Measurements from ENCODE around the gene MED12L. TPM values are rescaled to one million over a fixed set of nuclear protein-coding genes. Genes with fewer than 3 reads are reported as not detected.

Gene MED12L
- total and polyA plus RNA-seq, 4 experiments from 2014 or later = 0.35 to 0.78 TPM; not detected in 2

GRCh38 chr3:151278230-151278629, 192.8 kb downstream of the MED12L start, which contains the start of gene P2RY14:
Gene P2RY14, minus strand, starts transcription at chr3:151278542. Its CDS starts 64,226 bp downstream, at chr3:151214316.
- intact Hi-C loops (cut with micrococcal nuclease) = loop anchor here (1.0 kb wide), 1 partner anchor 51 kb away; no protein-coding TSS in a partner anchor
- peaks cover 43% of the 10 kb centered on the region for H3K4me1 ChIP-seq (ENCODE audit: insufficient read depth, low read length)
- no peaks in the 10 kb centered on the region for H3K27me3 Mint-ChIP-seq
- H3K36me3 ChIP-seq (ENCODE audit: insufficient read depth, low read length) = no peaks in the 10 kb centered on the region
- H3K27ac Mint-ChIP-seq = peak within 1 kb of the TSS; percentile 89 to 96 (median 93)
- POLR2A ChIA-PET (ENCODE audit: partially characterized antibody) = interaction anchor here (0.7 to 2.2 kb wide), 11 partner anchors 9 to 515 kb away, joined by 3 to 10 read pairs (median 4); partner anchors contain the start of genes GPR171 and SIAH2
- peaks cover 26 to 61% (median 41%) of the 10 kb centered on the region in 4 donors for H3K4me1 Mint-ChIP-seq
- H3K4me3 ChIP-seq (ENCODE audit: low read length in 2 of 2) = no peak within 1 kb of the TSS
- no peaks in the 10 kb centered on the region for H3K9me3 Mint-ChIP-seq
- no peaks in the 10 kb centered on the region for H3K36me3 Mint-ChIP-seq
- H3K27me3 ChIP-seq (ENCODE audit: insufficient read depth, low read length) = no peaks in the 10 kb centered on the region
- peak within 1 kb of the TSS; percentile 18 for H3K27ac ChIP-seq (ENCODE audit: low read depth, low read length)
- H3K9me3 ChIP-seq (ENCODE audit: control insufficient read depth in 1 of 2, low read length in 2 of 2) = no peaks in the 10 kb centered on the region
- peak in 2 of 5 donors; percentile 6 to 9 for DNase-seq
- peak within 1 kb of the TSS; percentile 27 to 69 (median 55) for H3K4me3 Mint-ChIP-seq
- CTCF ChIA-PET (ENCODE audit: partially characterized antibody) = interaction anchor here (0.9 to 9.5 kb wide), 15 partner anchors 8 to 135 kb away, joined by 3 to 221 read pairs (median 6); partner anchors contain the start of gene GPR171

GRCh38 chr3:151281671-151282324, 196.3 kb downstream of the MED12L start:
- CTCF ChIA-PET (ENCODE audit: partially characterized antibody) = interaction anchor here (0.7 to 9.5 kb wide), 19 partner anchors 11 to 125 kb away, joined by 3 to 221 read pairs (median 5); no protein-coding TSS in a partner anchor
- no peak overlapping the region for H3K27ac Mint-ChIP-seq

GRCh38 chr3:151282921-151283320, 197.5 kb downstream of the MED12L start:
- no peak overlapping the region for H3K4me3 ChIP-seq (ENCODE audit: low read length in 2 of 2)
- no peaks in the 10 kb centered on the region for H3K36me3 ChIP-seq (ENCODE audit: insufficient read depth, low read length)
- H3K36me3 Mint-ChIP-seq = no peaks in the 10 kb centered on the region
- peaks cover 20 to 36% (median 25%) of the 10 kb centered on the region in 4 donors for H3K4me1 Mint-ChIP-seq
- intact Hi-C loops (cut with micrococcal nuclease) = loop anchor here (1.0 to 10.0 kb wide), 8 partner anchors 56 to 632 kb away; no protein-coding TSS in a partner anchor
- H3K4me3 Mint-ChIP-seq = no peak overlapping the region
- H3K9me3 Mint-ChIP-seq = peaks cover 0 to 1% (median 0%) of the 10 kb centered on the region in 8 donors
- peaks cover 27% of the 10 kb centered on the region for H3K4me1 ChIP-seq (ENCODE audit: insufficient read depth, low read length)
- no peaks in the 10 kb centered on the region for H3K27me3 Mint-ChIP-seq
- CTCF ChIA-PET (ENCODE audit: partially characterized antibody) = interaction anchor here (0.9 to 9.5 kb wide), 16 partner anchors 15 to 127 kb away, joined by 3 to 221 read pairs (median 6); no protein-coding TSS in a partner anchor
- H3K9me3 ChIP-seq (ENCODE audit: control insufficient read depth in 1 of 2, low read length in 2 of 2) = no peaks in the 10 kb centered on the region
- peak overlapping the region in 6 of 7 donors; percentile 25 to 90 (median 77) for H3K27ac Mint-ChIP-seq
- peak in 4 of 5 donors; percentile 64 to 71 (median 68) for DNase-seq
- no peak overlapping the region for H3K27ac ChIP-seq (ENCODE audit: low read depth, low read length)
- POLR2A ChIA-PET (ENCODE audit: partially characterized antibody) = interaction anchor here (1.4 kb wide), 1 partner anchor 55 kb away, joined by 4 read pairs; no protein-coding TSS in a partner anchor
- H3K27me3 ChIP-seq (ENCODE audit: insufficient read depth, low read length) = no peaks in the 10 kb centered on the region

More at GRCh38 chr3:151281671-151282324, 196.3 kb downstream of the MED12L start:
- no peaks in the 10 kb centered on the region for H3K36me3 ChIP-seq (ENCODE audit: insufficient read depth, low read length)
- no peak overlapping the region for H3K4me3 Mint-ChIP-seq
- POLR2A ChIA-PET (ENCODE audit: partially characterized antibody) = interaction anchor here (1.4 to 1.7 kb wide), 2 partner anchors 54 to 113 kb away, joined by 4 read pairs; no protein-coding TSS in a partner anchor
- no peak overlapping the region for H3K4me3 ChIP-seq (ENCODE audit: low read length in 2 of 2)
- H3K27ac ChIP-seq (ENCODE audit: low read depth, low read length) = no peak overlapping the region
- intact Hi-C loops (cut with micrococcal nuclease) = loop anchor here (2.0 to 10.0 kb wide), 5 partner anchors 354 to 633 kb away; no protein-coding TSS in a partner anchor
- no peaks in the 10 kb centered on the region for H3K9me3 Mint-ChIP-seq
- H3K4me1 Mint-ChIP-seq = peaks cover 23 to 44% (median 29%) of the 10 kb centered on the region in 4 donors
- H3K4me1 ChIP-seq (ENCODE audit: insufficient read depth, low read length) = peaks cover 38% of the 10 kb centered on the region
- no peaks in the 10 kb centered on the region for H3K27me3 Mint-ChIP-seq
- H3K27me3 ChIP-seq (ENCODE audit: insufficient read depth, low read length) = no peaks in the 10 kb centered on the region
- no peak for DNase-seq
- no peaks in the 10 kb centered on the region for H3K36me3 Mint-ChIP-seq
- no peaks in the 10 kb centered on the region for H3K9me3 ChIP-seq (ENCODE audit: control insufficient read depth in 1 of 2, low read length in 2 of 2)

GRCh38 chr3:151283387-151283786, 197.9 kb downstream of the MED12L start:
- Histone ChIP-seq H3K27me3 (ENCODE audit: insufficient read depth, low read length) (no peaks in the 10 kb centered on the region), H3K27ac (ENCODE audit: low read depth, low read length) (no peak overlapping the region), H3K9me3 (ENCODE audit: control insufficient read depth in 1 of 2, low read length in 2 of 2) (no peaks in the 10 kb centered on the region), H3K36me3 (ENCODE audit: insufficient read depth, low read length) (no peaks in the 10 kb centered on the region), H3K4me3 (ENCODE audit: low read length in 2 of 2) (no peak overlapping the region), H3K4me1 (ENCODE audit: insufficient read depth, low read length) (peaks cover 22% of the 10 kb centered on the region)
- ChIA-PET CTCF (ENCODE audit: partially characterized antibody) (interaction anchor here (1.2 to 9.3 kb wide), 7 partner anchors 15 to 121 kb away, joined by 3 to 200 read pairs (median 7); no protein-coding TSS in a partner anchor), POLR2A (ENCODE audit: partially characterized antibody) (no interaction called here)
- no peaks in the 10 kb centered on the region for H3K27me3 Mint-ChIP-seq
- DNase-seq = peak in 4 of 5 donors; percentile 35 to 45 (median 39)
- peak overlapping the region; percentile 10 to 90 (median 74) for H3K27ac Mint-ChIP-seq
- H3K4me1 Mint-ChIP-seq = peaks cover 16 to 31% (median 21%) of the 10 kb centered on the region in 4 donors
- H3K4me3 Mint-ChIP-seq = no peak overlapping the region
- H3K36me3 Mint-ChIP-seq = no peaks in the 10 kb centered on the region
- intact Hi-C loops (cut with micrococcal nuclease) = loop anchor here (1.0 to 10.0 kb wide), 8 partner anchors 56 to 631 kb away; no protein-coding TSS in a partner anchor
- H3K9me3 Mint-ChIP-seq = peaks cover 0 to 3% (median 0%) of the 10 kb centered on the region in 8 donors

- Histone ChIP-seq H3K4me1 (ENCODE audit: insufficient read depth, low read length) (peaks cover 16% of the 10 kb centered on the region), H3K9me3 (ENCODE audit: control insufficient read depth in 1 of 2, low read length in 2 of 2) (no peaks in the 10 kb centered on the region), H3K4me3 (ENCODE audit: low read length in 2 of 2) (no peak overlapping the region), H3K36me3 (ENCODE audit: insufficient read depth, low read length) (no peaks in the 10 kb centered on the region), H3K27me3 (ENCODE audit: insufficient read depth, low read length) (no peaks in the 10 kb centered on the region), H3K27ac (ENCODE audit: low read depth, low read length) (no peak overlapping the region)
- Mint-ChIP-seq H3K4me3 (peak overlapping the region in 1 of 8 donors; percentile 47), H3K27ac (peak overlapping the region; percentile 37 to 85 (median 70)), H3K27me3 (no peaks in the 10 kb centered on the region), H3K36me3 (no peaks in the 10 kb centered on the region), H3K9me3 (peaks cover 0 to 3% (median 0%) of the 10 kb centered on the region in 8 donors), H3K4me1 (peaks cover 11 to 25% (median 16%) of the 10 kb centered on the region in 4 donors)
- intact Hi-C loops (cut with micrococcal nuclease) = loop anchor here (1.0 to 10.0 kb wide), 8 partner anchors 57 to 631 kb away; no protein-coding TSS in a partner anchor
- DNase-seq = peak in 3 of 5 donors; percentile 10 to 20 (median 13)
- ChIA-PET CTCF (ENCODE audit: partially characterized antibody) (interaction anchor here (0.6 to 6.6 kb wide), 11 partner anchors 16 to 197 kb away, joined by 3 to 88 read pairs (median 5); no protein-coding TSS in a partner anchor), POLR2A (ENCODE audit: partially characterized antibody) (interaction anchor here (0.8 to 1.5 kb wide), 2 partner anchors 113 to 127 kb away, joined by 3 to 5 read pairs; no protein-coding TSS in a partner anchor)
Observed at GRCh38 chr3:151283907-151284461, 198.5 kb downstream of the MED12L start.

- Histone ChIP-seq H3K27me3 (ENCODE audit: insufficient read depth, low read length) (no peaks in the 10 kb centered on the region), H3K36me3 (ENCODE audit: insufficient read depth, low read length) (no peaks in the 10 kb centered on the region), H3K4me3 (ENCODE audit: low read length in 2 of 2) (no peak overlapping the region), H3K4me1 (ENCODE audit: insufficient read depth, low read length) (peaks cover 16% of the 10 kb centered on the region), H3K27ac (ENCODE audit: low read depth, low read length) (no peak overlapping the region), H3K9me3 (ENCODE audit: control insufficient read depth in 1 of 2, low read length in 2 of 2) (no peaks in the 10 kb centered on the region)
- Mint-ChIP-seq H3K4me3 (no peak overlapping the region), H3K36me3 (no peaks in the 10 kb centered on the region), H3K4me1 (peaks cover 11 to 18% (median 15%) of the 10 kb centered on the region in 4 donors), H3K27me3 (no peaks in the 10 kb centered on the region), H3K9me3 (peaks cover 0 to 3% (median 0%) of the 10 kb centered on the region in 8 donors), H3K27ac (no peak overlapping the region)
- DNase-seq = no peak
- intact Hi-C loops (cut with micrococcal nuclease) = loop anchor here (10.0 kb wide), 1 partner anchor 629 kb away; no protein-coding TSS in a partner anchor
- POLR2A ChIA-PET (ENCODE audit: partially characterized antibody) = no interaction called here
- CTCF ChIA-PET (ENCODE audit: partially characterized antibody) = interaction anchor here (0.9 to 6.6 kb wide), 4 partner anchors 18 to 118 kb away, joined by 3 to 88 read pairs (median 4); no protein-coding TSS in a partner anchor
Observed at GRCh38 chr3:151285940-151286339, 200.5 kb downstream of the MED12L start.

Data from CD4-positive, alpha-beta memory T cell (primary cell).